GM12873 (cell line): Measurements from ENCODE around the gene SSBP3.

ENCODE experiments used
- CTCF ChIP-seq: IDR thresholded peaks from 2 replicates; pipeline ENCODE4 v1.5.1; 2012; ENCODE audit warnings: low read depth, mild to moderate bottlenecking, moderate library complexity, low read length, control low read depth; ENCODE audit not compliant: insufficient read depth; ENCODE audit errors: missing control alignments

Gene SSBP3

GRCh38 chr1:54407404-54408146 is 1.4 kb upstream of the SSBP3 start:
- no peak for TF ChIP-seq CTCF

GRCh38 chr1:54407154-54407403 is 885 bp upstream of the SSBP3 start:
- TF ChIP-seq CTCF: no peak

GRCh38 chr1:54405898-54406293 is 298 bp downstream of the SSBP3 start:
- TF ChIP-seq CTCF: no peak

GRCh38 chr1:54404939-54405897 is 976 bp downstream of the SSBP3 start:
- peak; percentile 1 for TF ChIP-seq CTCF

GRCh38 chr1:54404263-54404662 is 1.9 kb downstream of the SSBP3 start:
- TF ChIP-seq CTCF: no peak

- no peak for TF ChIP-seq CTCF
Measured at GRCh38 chr1:54403808-54404261, 2.4 kb downstream of the SSBP3 start.

- no peak for TF ChIP-seq CTCF
Measured at GRCh38 chr1:54403405-54403804, 2.8 kb downstream of the SSBP3 start.
